ENCODE measurements around the gene DNM2. TPM values are rescaled to one million over a fixed set of nuclear protein-coding genes. Genes with fewer than 3 reads are reported as not detected.

Gene DNM2
- total and polyA plus RNA-seq, 9 of the 15 experiments (the other 6 are each of a cell fraction or from before 2014, with no cell fraction given): 2.2 to 161 (median 72.6) TPM

- no peak for TF ChIP-seq PATZ1 (CRISPR knock-in tag; IDR thresholded peaks at IDR 0.05; ENCODE audit: borderline replicate concordance)
- peak; percentile 93 for TF ChIP-seq ATF3 (IDR thresholded peaks at IDR 0.05)
- no peak; the same call in 1 of the 2 replicates for TF ChIP-seq ATF3 (CRISPR knock-in tag; conservative IDR thresholded peaks at IDR 0.05)
- TF ChIP-seq, protein P1, sequence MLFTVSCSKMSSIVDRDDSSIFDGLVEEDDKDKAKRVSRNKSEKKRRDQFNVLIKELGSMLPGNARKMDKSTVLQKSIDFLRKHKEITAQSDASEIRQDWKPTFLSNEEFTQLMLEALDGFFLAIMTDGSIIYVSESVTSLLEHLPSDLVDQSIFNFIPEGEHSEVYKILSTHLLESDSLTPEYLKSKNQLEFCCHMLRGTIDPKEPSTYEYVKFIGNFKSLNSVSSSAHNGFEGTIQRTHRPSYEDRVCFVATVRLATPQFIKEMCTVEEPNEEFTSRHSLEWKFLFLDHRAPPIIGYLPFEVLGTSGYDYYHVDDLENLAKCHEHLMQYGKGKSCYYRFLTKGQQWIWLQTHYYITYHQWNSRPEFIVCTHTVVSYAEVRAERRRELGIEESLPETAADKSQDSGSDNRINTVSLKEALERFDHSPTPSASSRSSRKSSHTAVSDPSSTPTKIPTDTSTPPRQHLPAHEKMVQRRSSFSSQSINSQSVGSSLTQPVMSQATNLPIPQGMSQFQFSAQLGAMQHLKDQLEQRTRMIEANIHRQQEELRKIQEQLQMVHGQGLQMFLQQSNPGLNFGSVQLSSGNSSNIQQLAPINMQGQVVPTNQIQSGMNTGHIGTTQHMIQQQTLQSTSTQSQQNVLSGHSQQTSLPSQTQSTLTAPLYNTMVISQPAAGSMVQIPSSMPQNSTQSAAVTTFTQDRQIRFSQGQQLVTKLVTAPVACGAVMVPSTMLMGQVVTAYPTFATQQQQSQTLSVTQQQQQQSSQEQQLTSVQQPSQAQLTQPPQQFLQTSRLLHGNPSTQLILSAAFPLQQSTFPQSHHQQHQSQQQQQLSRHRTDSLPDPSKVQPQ (CRISPR knock-in tag; IDR thresholded peaks at IDR 0.05; ENCODE audit: borderline replicate concordance): no peak
- TF ChIP-seq, protein P2, sequence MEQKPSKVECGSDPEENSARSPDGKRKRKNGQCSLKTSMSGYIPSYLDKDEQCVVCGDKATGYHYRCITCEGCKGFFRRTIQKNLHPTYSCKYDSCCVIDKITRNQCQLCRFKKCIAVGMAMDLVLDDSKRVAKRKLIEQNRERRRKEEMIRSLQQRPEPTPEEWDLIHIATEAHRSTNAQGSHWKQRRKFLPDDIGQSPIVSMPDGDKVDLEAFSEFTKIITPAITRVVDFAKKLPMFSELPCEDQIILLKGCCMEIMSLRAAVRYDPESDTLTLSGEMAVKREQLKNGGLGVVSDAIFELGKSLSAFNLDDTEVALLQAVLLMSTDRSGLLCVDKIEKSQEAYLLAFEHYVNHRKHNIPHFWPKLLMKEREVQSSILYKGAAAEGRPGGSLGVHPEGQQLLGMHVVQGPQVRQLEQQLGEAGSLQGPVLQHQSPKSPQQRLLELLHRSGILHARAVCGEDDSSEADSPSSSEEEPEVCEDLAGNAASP (IDR thresholded peaks at IDR 0.05): no peak
- no peak for TF ChIP-seq BRD9 (IDR thresholded peaks at IDR 0.05; ENCODE audit: low read depth, partially characterized antibody)
- no peak for TF ChIP-seq ZNF76 (CRISPR knock-in tag; IDR thresholded peaks at IDR 0.05; ENCODE audit: borderline replicate concordance)
- TF ChIP-seq, protein P3, sequence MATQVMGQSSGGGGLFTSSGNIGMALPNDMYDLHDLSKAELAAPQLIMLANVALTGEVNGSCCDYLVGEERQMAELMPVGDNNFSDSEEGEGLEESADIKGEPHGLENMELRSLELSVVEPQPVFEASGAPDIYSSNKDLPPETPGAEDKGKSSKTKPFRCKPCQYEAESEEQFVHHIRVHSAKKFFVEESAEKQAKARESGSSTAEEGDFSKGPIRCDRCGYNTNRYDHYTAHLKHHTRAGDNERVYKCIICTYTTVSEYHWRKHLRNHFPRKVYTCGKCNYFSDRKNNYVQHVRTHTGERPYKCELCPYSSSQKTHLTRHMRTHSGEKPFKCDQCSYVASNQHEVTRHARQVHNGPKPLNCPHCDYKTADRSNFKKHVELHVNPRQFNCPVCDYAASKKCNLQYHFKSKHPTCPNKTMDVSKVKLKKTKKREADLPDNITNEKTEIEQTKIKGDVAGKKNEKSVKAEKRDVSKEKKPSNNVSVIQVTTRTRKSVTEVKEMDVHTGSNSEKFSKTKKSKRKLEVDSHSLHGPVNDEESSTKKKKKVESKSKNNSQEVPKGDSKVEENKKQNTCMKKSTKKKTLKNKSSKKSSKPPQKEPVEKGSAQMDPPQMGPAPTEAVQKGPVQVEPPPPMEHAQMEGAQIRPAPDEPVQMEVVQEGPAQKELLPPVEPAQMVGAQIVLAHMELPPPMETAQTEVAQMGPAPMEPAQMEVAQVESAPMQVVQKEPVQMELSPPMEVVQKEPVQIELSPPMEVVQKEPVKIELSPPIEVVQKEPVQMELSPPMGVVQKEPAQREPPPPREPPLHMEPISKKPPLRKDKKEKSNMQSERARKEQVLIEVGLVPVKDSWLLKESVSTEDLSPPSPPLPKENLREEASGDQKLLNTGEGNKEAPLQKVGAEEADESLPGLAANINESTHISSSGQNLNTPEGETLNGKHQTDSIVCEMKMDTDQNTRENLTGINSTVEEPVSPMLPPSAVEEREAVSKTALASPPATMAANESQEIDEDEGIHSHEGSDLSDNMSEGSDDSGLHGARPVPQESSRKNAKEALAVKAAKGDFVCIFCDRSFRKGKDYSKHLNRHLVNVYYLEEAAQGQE (IDR thresholded peaks at IDR 0.05; ENCODE audit: borderline replicate concordance): peak; percentile 20; the same call in 1 of the 2 replicates
- TF ChIP-seq, protein P3 (CRISPR knock-in tag; IDR thresholded peaks at IDR 0.05; ENCODE audit: low read depth): no peak
- TF ChIP-seq CXXC5 (CRISPR knock-in tag; IDR thresholded peaks at IDR 0.05): no peak
Measured at GRCh38 chr19:10863107-10863717, 145.3 kb downstream of the DNM2 start (continued).
